Osteoblast (primary cell): ENCODE results near the gene PDHB. TPM values are rescaled to one million over a fixed set of nuclear protein-coding genes. Genes with fewer than 3 reads are reported as not detected.
A peak's percentile ranks its signal among the peaks of the same experiment; 100 is the strongest.

ENCODE experiments used
- DNase-seq: peaks from one replicate; pipeline ENCODE4 v3.0.0; 2011; ENCODE audit warnings: low spot score, mixed read lengths; ENCODE audit not compliant: insufficient read length; ENCODE audit errors: missing footprints
- H2AFZ ChIP-seq: 2 replicates; pipeline ENCODE4 v1.6.0; 2011; ENCODE audit warnings: mild to moderate bottlenecking, low read length
- H3K27ac ChIP-seq: 2 replicates; pipeline ENCODE4 v1.5.1; 2011; ENCODE audit warnings: mild to moderate bottlenecking, low read depth, low read length, moderate library complexity
- H3K27me3 ChIP-seq: 2 replicates; pipeline ENCODE4 v1.6.0; 2012; ENCODE audit warnings: mild to moderate bottlenecking, control low read depth, inconsistent platforms, low read length, moderate library complexity; ENCODE audit not compliant: insufficient read depth
- H3K36me3 ChIP-seq: 2 replicates; pipeline ENCODE4 v1.5.1; 2011; ENCODE audit warnings: mild to moderate bottlenecking, low read length, control low read depth, moderate library complexity; ENCODE audit not compliant: insufficient read depth
- H3K4me1 ChIP-seq: 2 replicates; pipeline ENCODE4 v1.5.1; 2011; ENCODE audit warnings: mild to moderate bottlenecking, low read length, control low read depth, moderate library complexity; ENCODE audit not compliant: insufficient read depth
- H3K4me2 ChIP-seq: 2 replicates; pipeline ENCODE4 v1.6.0; 2011; ENCODE audit warnings: mild to moderate bottlenecking, low read length; ENCODE audit not compliant: insufficient read depth
- H3K4me3 ChIP-seq: fragments of 200-600 bp; sonication (generic); 3 replicates; pipeline ENCODE4 v1.5.1; 2012; ENCODE audit warnings: mild to moderate bottlenecking, low read length, inconsistent platforms; ENCODE audit not compliant: insufficient read depth
- H3K79me2 ChIP-seq: 2 replicates; pipeline ENCODE4 v1.6.0; 2012; ENCODE audit warnings: mild to moderate bottlenecking, low read length, control low read depth, inconsistent platforms; ENCODE audit not compliant: insufficient read depth
- H3K9me3 ChIP-seq: 2 replicates; pipeline ENCODE4 v1.5.1; 2011; ENCODE audit warnings: low read depth, low read length, control low read depth
- H4K20me1 ChIP-seq: 2 replicates; pipeline ENCODE4 v1.6.0; 2012; ENCODE audit warnings: mild to moderate bottlenecking, low read length, control low read depth; ENCODE audit not compliant: insufficient read depth
- total RNA-seq: library from RNA; depleted of rRNA; stranded (reverse); fragments of >200 nt; gene quantifications from 2 replicates; pipeline ENCODE4 v1.2.3, GENCODE V29; 2012
- TF ChIP-seq, protein P1 (sequence below): IDR thresholded peaks from 2 replicates; pipeline ENCODE4 v1.5.1; 2011; ENCODE audit warnings: mild to moderate bottlenecking, low read depth, low read length, moderate library complexity; ENCODE audit errors: extremely low read depth

PDHB gene
- total RNA-seq, 1 donor: 78.2 TPM

- Histone ChIP-seq H3K27me3 (no peaks in the 10 kb centered on the region), H3K27ac (no peak overlapping the region), H3K4me2 (no peak overlapping the region), H3K36me3 (peaks cover 48% of the 10 kb centered on the region), H3K79me2 (no peaks in the 10 kb centered on the region), H3K4me1 (no peaks in the 10 kb centered on the region), H3K4me3 (no peak overlapping the region), H4K20me1 (no peaks in the 10 kb centered on the region), H2AFZ (no peak overlapping the region), H3K9me3 (no peaks in the 10 kb centered on the region)
- TF ChIP-seq, protein P1, sequence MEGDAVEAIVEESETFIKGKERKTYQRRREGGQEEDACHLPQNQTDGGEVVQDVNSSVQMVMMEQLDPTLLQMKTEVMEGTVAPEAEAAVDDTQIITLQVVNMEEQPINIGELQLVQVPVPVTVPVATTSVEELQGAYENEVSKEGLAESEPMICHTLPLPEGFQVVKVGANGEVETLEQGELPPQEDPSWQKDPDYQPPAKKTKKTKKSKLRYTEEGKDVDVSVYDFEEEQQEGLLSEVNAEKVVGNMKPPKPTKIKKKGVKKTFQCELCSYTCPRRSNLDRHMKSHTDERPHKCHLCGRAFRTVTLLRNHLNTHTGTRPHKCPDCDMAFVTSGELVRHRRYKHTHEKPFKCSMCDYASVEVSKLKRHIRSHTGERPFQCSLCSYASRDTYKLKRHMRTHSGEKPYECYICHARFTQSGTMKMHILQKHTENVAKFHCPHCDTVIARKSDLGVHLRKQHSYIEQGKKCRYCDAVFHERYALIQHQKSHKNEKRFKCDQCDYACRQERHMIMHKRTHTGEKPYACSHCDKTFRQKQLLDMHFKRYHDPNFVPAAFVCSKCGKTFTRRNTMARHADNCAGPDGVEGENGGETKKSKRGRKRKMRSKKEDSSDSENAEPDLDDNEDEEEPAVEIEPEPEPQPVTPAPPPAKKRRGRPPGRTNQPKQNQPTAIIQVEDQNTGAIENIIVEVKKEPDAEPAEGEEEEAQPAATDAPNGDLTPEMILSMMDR: no peak
- no peak for DNase-seq
Measured at GRCh38 chr3:58421004-58421403, 12.6 kb downstream of the PDHB start.

- peak overlapping the region; percentile 22 for H3K27ac ChIP-seq
- H3K9me3 ChIP-seq: no peaks in the 10 kb centered on the region
- H3K27me3 ChIP-seq: no peaks in the 10 kb centered on the region
- no peak overlapping the region for H3K4me3 ChIP-seq
- H4K20me1 ChIP-seq: no peaks in the 10 kb centered on the region
- no peaks in the 10 kb centered on the region for H3K4me1 ChIP-seq
- no peaks in the 10 kb centered on the region for H3K79me2 ChIP-seq
- TF ChIP-seq, protein P1: no peak
- peak; percentile 59 for DNase-seq
- H3K4me2 ChIP-seq: no peak overlapping the region
- H3K36me3 ChIP-seq: peaks cover 50% of the 10 kb centered on the region
- no peak overlapping the region for H2AFZ ChIP-seq
Measured at GRCh38 chr3:58419780-58420507, 13.7 kb downstream of the PDHB start.

GRCh38 chr3:58418227-58418626 is 15.4 kb downstream of the PDHB start:
- Histone ChIP-seq H3K4me3 (no peak overlapping the region), H2AFZ (no peak overlapping the region), H3K9me3 (no peaks in the 10 kb centered on the region), H3K4me2 (no peak overlapping the region), H4K20me1 (no peaks in the 10 kb centered on the region), H3K27ac (no peak overlapping the region), H3K4me1 (peaks cover 5% of the 10 kb centered on the region), H3K79me2 (no peaks in the 10 kb centered on the region), H3K36me3 (peaks cover 43% of the 10 kb centered on the region), H3K27me3 (no peaks in the 10 kb centered on the region)
- no peak for DNase-seq
- TF ChIP-seq, protein P1: no peak

GRCh38 chr3:58417075-58417474 is 16.6 kb downstream of the PDHB start:
- H4K20me1 ChIP-seq: no peaks in the 10 kb centered on the region
- no peak overlapping the region for H3K27ac ChIP-seq
- TF ChIP-seq, protein P1: no peak
- no peaks in the 10 kb centered on the region for H3K27me3 ChIP-seq
- peaks cover 37% of the 10 kb centered on the region for H3K36me3 ChIP-seq
- peaks cover 5% of the 10 kb centered on the region for H3K4me1 ChIP-seq
- no peak for DNase-seq
- no peaks in the 10 kb centered on the region for H3K79me2 ChIP-seq
- no peaks in the 10 kb centered on the region for H3K9me3 ChIP-seq
- no peak overlapping the region for H3K4me3 ChIP-seq
- H2AFZ ChIP-seq: no peak overlapping the region
- H3K4me2 ChIP-seq: no peak overlapping the region
